Stomach (tissue), 9 donors: Measurements from ENCODE around the gene HIPK1. TPM values are rescaled to one million over a fixed set of nuclear protein-coding genes. Genes with fewer than 3 reads are reported as not detected.
A peak's percentile ranks its signal among the peaks of the same experiment; 100 is the strongest.

ENCODE experiments used
- DNase-seq, 2 donors: peaks; one replicate each; pipeline versions ENCODE4 v3.0.0 to v3.0.0-alpha.2; 2013 to 2019
- H3K27ac ChIP-seq, 5 donors: fragments of 200-600 bp in 4 of 5; sonication (generic) in 4 of 5; one replicate each; pipeline ENCODE4 v1.5.1; 2013 to 2019; ENCODE audit warnings: mild to moderate bottlenecking in 1 of 5, moderate library complexity in 1 of 5
- H3K27me3 ChIP-seq, 3 donors: fragments of 200-600 bp; sonication (generic); one replicate each; pipeline ENCODE4 v1.5.1; 2017 to 2019; ENCODE audit warnings: mixed run types in 1 of 3
- H3K36me3 ChIP-seq, 4 donors: fragments of 200-600 bp; sonication (generic); 1 replicate in 3 of 4; 2 replicates in 1 of 4; pipeline ENCODE4 v1.5.1; 2016 to 2019
- H3K4me1 ChIP-seq, 4 donors: fragments of 200-600 bp; sonication (generic); one replicate each; pipeline ENCODE4 v1.5.1; 2016 to 2019
- H3K4me3 ChIP-seq, 4 donors: fragments of 200-600 bp; sonication (generic) in 3 of 4; one replicate each; pipeline ENCODE4 v1.5.1; 2016 to 2019; ENCODE audit warnings: mild to moderate bottlenecking in 1 of 4
- H3K9me3 ChIP-seq, 4 donors: fragments of 200-600 bp; sonication (generic); one replicate each; pipeline ENCODE4 v1.5.1; 2016 to 2019
- EP300 ChIP-seq: sonication (generic); formaldehyde crosslinking; IDR thresholded peaks from one replicate; pipeline ENCODE4 v1.6.1; 2017; ENCODE audit warnings: antibody characterized with exemption
- POLR2A ChIP-seq, 4 donors: fragments of 450-650 bp; IDR thresholded peaks; one replicate each; pipeline ENCODE4 v1.6.1; 2016; ENCODE audit warnings: antibody characterized with exemption in 4 of 4, control low read depth in 2 of 4, mild to moderate bottlenecking in 1 of 4, moderate library complexity in 1 of 4
- POLR2AphosphoS5 ChIP-seq, 3 donors: sonication (generic); formaldehyde crosslinking; IDR thresholded peaks; one replicate each; pipeline ENCODE4 v1.6.1; 2016; ENCODE audit warnings: antibody characterized with exemption in 3 of 3
- WGBS, 5 donors: extraction: QIAGEN DNeasy Blood & Tissue Kit in 3 of 5; methylation state at CpG; one replicate each; pipeline versions ENCODE4 v1.1.5 to v1.1.7; 2013 to 2018; 5-methylcytosine and 5-hydroxymethylcytosine counted together
- intact Hi-C: fragments of 100-400 bp; cut with DNase I; formaldehyde crosslinking; loops from one replicate; pipeline ENCODE4 v1.15.1; 2023; ENCODE audit warnings: low total_unique reads
- polyA plus RNA-seq, 3 donors: library from polyadenylated mRNA; stranded (reverse); fragments of 200-250 nt; gene quantifications; one replicate each; pipeline ENCODE4 v1.2.3, GENCODE V29; 2013
- total RNA-seq, 5 donors: library from RNA; depleted of rRNA; stranded (reverse); fragments of >200 nt; gene quantifications; one replicate each; pipeline versions ENCODE4 v1.1.0 to v1.2.3, GENCODE V29; 2014 to 2016
- TF ChIP-seq, protein P1 (sequence below), 7 experiments: fragments of 450-650 bp in 4 of 7; fragments of 200-600 bp in 3 of 7; sonication (generic) in 3 of 7; IDR thresholded peaks; one replicate each; pipeline ENCODE4 v1.5.1; 2016 to 2019; ENCODE audit warnings: antibody characterized with exemption in 7 of 7, control low read depth in 2 of 7, mild to moderate bottlenecking in 1 of 7
- donor health status: healthy with polysubstance abuse.
- donor health status: Bipolar disorder and iron deficiency.
- donor health status: healthy.

The HIPK1 gene
- total and polyA plus RNA-seq, 8 donors = 8.7 to 70.3 (median 28.3) TPM

GRCh38 chr1:113963281-113963906, 34.3 kb downstream of the HIPK1 start:
- WGBS, 5 donors = 88 to 93% (median 91%) methylated on average over 12 of the region's 12 CpGs
- Histone ChIP-seq H3K4me1 (no peaks in the 10 kb centered on the region), H3K27me3 (no peaks in the 10 kb centered on the region), H3K4me3 (no peak overlapping the region), H3K27ac (no peak overlapping the region), H3K36me3 (peaks cover 30 to 99% (median 86%) of the 10 kb centered on the region in 4 donors), H3K9me3 (no peaks in the 10 kb centered on the region)
- DNase-seq = no peak
- no peak for TF ChIP-seq POLR2AphosphoS5 (IDR thresholded peaks at IDR 0.05)
- intact Hi-C loops = no loop called here

- TF ChIP-seq POLR2AphosphoS5 (IDR thresholded peaks at IDR 0.05) (no peak), EP300 (no peak), POLR2A (IDR thresholded peaks at IDR 0.05) (no peak)
- TF ChIP-seq, protein P1, sequence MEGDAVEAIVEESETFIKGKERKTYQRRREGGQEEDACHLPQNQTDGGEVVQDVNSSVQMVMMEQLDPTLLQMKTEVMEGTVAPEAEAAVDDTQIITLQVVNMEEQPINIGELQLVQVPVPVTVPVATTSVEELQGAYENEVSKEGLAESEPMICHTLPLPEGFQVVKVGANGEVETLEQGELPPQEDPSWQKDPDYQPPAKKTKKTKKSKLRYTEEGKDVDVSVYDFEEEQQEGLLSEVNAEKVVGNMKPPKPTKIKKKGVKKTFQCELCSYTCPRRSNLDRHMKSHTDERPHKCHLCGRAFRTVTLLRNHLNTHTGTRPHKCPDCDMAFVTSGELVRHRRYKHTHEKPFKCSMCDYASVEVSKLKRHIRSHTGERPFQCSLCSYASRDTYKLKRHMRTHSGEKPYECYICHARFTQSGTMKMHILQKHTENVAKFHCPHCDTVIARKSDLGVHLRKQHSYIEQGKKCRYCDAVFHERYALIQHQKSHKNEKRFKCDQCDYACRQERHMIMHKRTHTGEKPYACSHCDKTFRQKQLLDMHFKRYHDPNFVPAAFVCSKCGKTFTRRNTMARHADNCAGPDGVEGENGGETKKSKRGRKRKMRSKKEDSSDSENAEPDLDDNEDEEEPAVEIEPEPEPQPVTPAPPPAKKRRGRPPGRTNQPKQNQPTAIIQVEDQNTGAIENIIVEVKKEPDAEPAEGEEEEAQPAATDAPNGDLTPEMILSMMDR (IDR thresholded peaks at IDR 0.05) = no peak
- H3K27me3 ChIP-seq = no peaks in the 10 kb centered on the region
- H3K4me1 ChIP-seq = no peaks in the 10 kb centered on the region
- 86 to 93% (median 91%) methylated on average over 4 of the region's 4 CpGs for whole genome bisulfite sequencing, 5 donors
- H3K4me3 ChIP-seq = no peak overlapping the region
- H3K36me3 ChIP-seq = peaks cover 54 to 99% (median 90%) of the 10 kb centered on the region in 4 donors
- intact Hi-C loops = no loop called here
- H3K27ac ChIP-seq = no peak overlapping the region
- H3K9me3 ChIP-seq = no peaks in the 10 kb centered on the region
- DNase-seq = no peak
Measured at GRCh38 chr1:113965703-113966412, 36.7 kb downstream of the HIPK1 start.

DNA sequence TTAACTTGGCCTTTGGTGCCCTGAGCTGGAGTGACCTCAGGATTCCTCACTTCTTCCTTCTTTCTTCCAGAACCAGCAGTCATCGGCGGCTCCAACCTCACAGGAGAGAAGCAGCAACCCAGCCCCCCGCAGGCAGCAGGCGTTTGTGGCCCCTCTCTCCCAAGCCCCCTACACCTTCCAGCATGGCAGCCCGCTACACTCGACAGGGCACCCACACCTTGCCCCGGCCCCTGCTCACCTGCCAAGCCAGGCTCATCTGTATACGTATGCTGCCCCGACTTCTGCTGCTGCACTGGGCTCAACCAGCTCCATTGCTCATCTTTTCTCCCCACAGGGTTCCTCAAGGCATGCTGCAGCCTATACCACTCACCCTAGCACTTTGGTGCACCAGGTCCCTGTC, 43.8 kb downstream of the HIPK1 start:
- H3K36me3 ChIP-seq = peaks cover 55 to 80% (median 69%) of the 10 kb centered on the region in 4 donors
- intact Hi-C loops = no loop called here
- no peaks in the 10 kb centered on the region for H3K27me3 ChIP-seq
- TF ChIP-seq POLR2A (IDR thresholded peaks at IDR 0.05) = no peak
- no peak for TF ChIP-seq EP300
- TF ChIP-seq POLR2AphosphoS5 (IDR thresholded peaks at IDR 0.05) = no peak
- 86 to 98% (median 94%) methylated on average over 9 of the region's 9 CpGs for WGBS, 5 donors
- no peak for DNase-seq
- no peaks in the 10 kb centered on the region for H3K9me3 ChIP-seq
- peaks cover 0 to 37% (median 20%) of the 10 kb centered on the region in 4 donors for H3K4me1 ChIP-seq
- H3K4me3 ChIP-seq = no peak overlapping the region
- no peak overlapping the region for H3K27ac ChIP-seq

DNA sequence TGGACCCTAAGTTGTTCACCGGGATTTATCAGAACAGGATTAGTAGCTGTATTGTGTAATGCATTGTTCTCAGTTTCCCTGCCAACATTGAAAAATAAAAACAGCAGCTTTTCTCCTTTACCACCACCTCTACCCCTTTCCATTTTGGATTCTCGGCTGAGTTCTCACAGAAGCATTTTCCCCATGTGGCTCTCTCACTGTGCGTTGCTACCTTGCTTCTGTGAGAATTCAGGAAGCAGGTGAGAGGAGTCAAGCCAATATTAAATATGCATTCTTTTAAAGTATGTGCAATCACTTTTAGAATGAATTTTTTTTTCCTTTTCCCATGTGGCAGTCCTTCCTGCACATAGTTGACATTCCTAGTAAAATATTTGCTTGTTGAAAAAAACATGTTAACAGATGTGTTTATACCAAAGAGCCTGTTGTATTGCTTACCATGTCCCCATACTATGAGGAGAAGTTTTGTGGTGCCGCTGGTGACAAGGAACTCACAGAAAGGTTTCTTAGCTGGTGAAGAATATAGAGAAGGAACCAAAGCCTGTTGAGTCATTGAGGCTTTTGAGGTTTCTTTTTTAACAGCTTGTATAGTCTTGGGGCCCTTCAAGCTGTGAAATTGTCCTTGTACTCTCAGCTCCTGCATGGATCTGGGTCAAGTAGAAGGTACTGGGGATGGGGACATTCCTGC, 46.2 kb downstream of the HIPK1 start:
- DNase-seq = peak in 1 of 2 donors; percentile 7
- 55 to 71% (median 66%) methylated on average over 4 of the region's 4 CpGs for WGBS, 5 donors
- no peak overlapping the region for H3K4me3 ChIP-seq
- no peaks in the 10 kb centered on the region for H3K27me3 ChIP-seq
- H3K4me1 ChIP-seq = peaks cover 6 to 61% (median 28%) of the 10 kb centered on the region in 4 donors
- TF ChIP-seq POLR2A (IDR thresholded peaks at IDR 0.05) (no peak), POLR2AphosphoS5 (IDR thresholded peaks at IDR 0.05) (no peak), EP300 (no peak)
- TF ChIP-seq, protein P1 (IDR thresholded peaks at IDR 0.05) = no peak
- peaks cover 32 to 56% (median 45%) of the 10 kb centered on the region in 4 donors for H3K36me3 ChIP-seq
- peak overlapping the region in 1 of 5 donors; percentile 10 for H3K27ac ChIP-seq
- intact Hi-C loops = loop anchor here (5.0 kb wide), 1 partner anchor 307 kb away; no protein-coding TSS in a partner anchor
- H3K9me3 ChIP-seq = no peaks in the 10 kb centered on the region

GRCh38 chr1:113976609-113977278, 47.6 kb downstream of the HIPK1 start:
- Histone ChIP-seq H3K4me1 (peaks cover 15 to 74% (median 38%) of the 10 kb centered on the region in 4 donors), H3K27ac (peak overlapping the region in 3 of 5 donors; percentile 25 to 37 (median 34)), H3K9me3 (no peaks in the 10 kb centered on the region), H3K4me3 (no peak overlapping the region), H3K27me3 (no peaks in the 10 kb centered on the region), H3K36me3 (peaks cover 18 to 43% (median 31%) of the 10 kb centered on the region in 4 donors)
- intact Hi-C loops = loop anchor here (5.0 kb wide), 1 partner anchor 306 kb away; no protein-coding TSS in a partner anchor
- TF ChIP-seq EP300 (no peak), POLR2A (IDR thresholded peaks at IDR 0.05) (no peak), POLR2AphosphoS5 (IDR thresholded peaks at IDR 0.05) (no peak)
- TF ChIP-seq, protein P1 (IDR thresholded peaks at IDR 0.05) = no peak
- 49 to 68% (median 65%) methylated on average over 4 of the region's 4 CpGs for WGBS, 5 donors
- DNase-seq = peak in 1 of 2 donors; percentile 54
